SK-N-SH (cell line): ENCODE results near the gene MND1. TPM values are rescaled to one million over a fixed set of nuclear protein-coding genes. Genes with fewer than 3 reads are reported as not detected.

Experiments used
- polyA plus RNA-seq, 3 experiments: library from polyadenylated mRNA; depleted of rRNA; stranded (reverse); fragments of >200 nt; gene quantifications; 2 replicates each; pipeline ENCODE4 v1.2.3, GENCODE V29; 2012
- small RNA-seq, 7 experiments: library from RNA; depleted of rRNA; stranded (forward); fragments of <200 nt; gene quantifications; one replicate each; pipeline ENCODE3, GENCODE V24; 2012

Gene MND1
- polyA plus RNA-seq, 1 of the 3 experiments (the other 2 are of a cell fraction), result 2.4 TPM

Small RNAs within 50 kb of the gene (small RNA-seq; reads per million reads assigned to genes)
- 0 reads per million in 7 experiments for gene RN7SL419P

Other genes starting within 250 kb of the MND1 start
- 16.4 and 21.2 TPM in 2 replicates for gene TRIM2, start 140.2 kb upstream of the MND1 start, polyA plus RNA-seq (2012; rRNA removed)
- gene TMEM131L, start 121.7 kb downstream of the MND1 start, polyA plus RNA-seq (2012; rRNA removed), result 6.2 and 6.8 TPM in 2 replicates